Cardiac muscle cell (in vitro differentiated cells and primary cell): ENCODE results near the gene ASPDH. TPM values are rescaled to one million over a fixed set of nuclear protein-coding genes. Genes with fewer than 3 reads are reported as not detected.

Experiments used
- DNase-seq, 2 donors: peaks; one replicate each; pipeline versions ENCODE4 v3.0.0 to v3.0.0-alpha.2; 2010 to 2017; ENCODE audit warnings: low read depth in 1 of 2, low spot score in 1 of 2
- H3K27ac ChIP-seq: fragments of 200-600 bp; sonication (generic); 2 replicates; pipeline ENCODE4 v1.5.1; 2016
- H3K27me3 ChIP-seq: fragments of 200-600 bp; sonication (generic); 2 replicates; pipeline ENCODE4 v1.6.0; 2016; ENCODE audit warnings: control low read depth
- H3K36me3 ChIP-seq: fragments of 200-600 bp; sonication (generic); 2 replicates; pipeline ENCODE4 v1.5.1; 2016; ENCODE audit warnings: control low read depth
- H3K4me1 ChIP-seq: fragments of 200-600 bp; sonication (generic); 2 replicates; pipeline ENCODE4 v1.8.1; 2017; ENCODE audit warnings: low read depth, mild to moderate bottlenecking, mixed run types
- H3K4me3 ChIP-seq: fragments of 200-600 bp; sonication (generic); 2 replicates; pipeline ENCODE4 v1.5.1; 2016; ENCODE audit warnings: mild to moderate bottlenecking
- H3K9me3 ChIP-seq: fragments of 200-600 bp; sonication (generic); 2 replicates; pipeline ENCODE4 v1.5.1; 2017; ENCODE audit warnings: low read depth, mild to moderate bottlenecking, control low read depth
- CTCF ChIP-seq: IDR thresholded peaks from 2 replicates; pipeline ENCODE4 v1.5.1; 2012; ENCODE audit warnings: low read depth, mild to moderate bottlenecking, low read length
- polyA plus RNA-seq: library from polyadenylated mRNA; unstranded; fragments of >200 nt; fragmentation: Nextera tagmentation; extraction: Ambion mirVana; gene quantifications from 2 replicates; pipeline ENCODE4 v1.2.1, GENCODE V29; 2016
- total RNA-seq: library from RNA; depleted of rRNA; stranded (reverse); fragments of >200 nt; gene quantifications from 2 replicates; pipeline ENCODE4 v1.2.3, GENCODE V29; 2016

ASPDH gene
- total and polyA plus RNA-seq, 2 experiments from 2014 or later, result not detected

GRCh38 chr19:50482916-50483315 lies 30.8 kb downstream of the ASPDH start:
- no peak for DNase-seq
- H3K27me3 ChIP-seq, result no peaks in the 10 kb centered on the region
- no peaks in the 10 kb centered on the region for H3K9me3 ChIP-seq
- no peak for TF ChIP-seq CTCF
- H3K27ac ChIP-seq, result no peak overlapping the region
- no peaks in the 10 kb centered on the region for H3K4me1 ChIP-seq
- H3K4me3 ChIP-seq, result no peak overlapping the region
- peaks cover 16% of the 10 kb centered on the region for H3K36me3 ChIP-seq

GRCh38 chr19:50482271-50482855 lies 31.4 kb downstream of the ASPDH start:
- H3K36me3 ChIP-seq, result peaks cover 14% of the 10 kb centered on the region

GRCh38 chr19:50481351-50482149 lies 32.2 kb downstream of the ASPDH start:
- Histone ChIP-seq H3K36me3 (peaks cover 8% of the 10 kb centered on the region), H3K9me3 (no peaks in the 10 kb centered on the region), H3K4me1 (peaks cover 4% of the 10 kb centered on the region), H3K27ac (no peak overlapping the region), H3K27me3 (no peaks in the 10 kb centered on the region), H3K4me3 (no peak overlapping the region)
- TF ChIP-seq CTCF, result no peak
- DNase-seq, result no peak

More at GRCh38 chr19:50482271-50482855, 31.4 kb downstream of the ASPDH start:
- Histone ChIP-seq H3K27ac (no peak overlapping the region), H3K27me3 (no peaks in the 10 kb centered on the region), H3K4me1 (no peaks in the 10 kb centered on the region), H3K4me3 (no peak overlapping the region), H3K9me3 (no peaks in the 10 kb centered on the region)
- no peak for DNase-seq
- no peak for TF ChIP-seq CTCF

GRCh38 chr19:50480281-50481111 lies 33.2 kb downstream of the ASPDH start:
- Histone ChIP-seq H3K27me3 (no peaks in the 10 kb centered on the region), H3K36me3 (peaks cover 7% of the 10 kb centered on the region), H3K9me3 (no peaks in the 10 kb centered on the region), H3K4me3 (no peak overlapping the region), H3K27ac (no peak overlapping the region), H3K4me1 (peaks cover 4% of the 10 kb centered on the region)
- DNase-seq, result no peak
- no peak for TF ChIP-seq CTCF

- DNase-seq, result no peak
- Histone ChIP-seq H3K9me3 (no peaks in the 10 kb centered on the region), H3K4me1 (peaks cover 4% of the 10 kb centered on the region), H3K27ac (no peak overlapping the region), H3K36me3 (peaks cover 7% of the 10 kb centered on the region), H3K4me3 (no peak overlapping the region), H3K27me3 (no peaks in the 10 kb centered on the region)
- no peak for TF ChIP-seq CTCF
Observed at GRCh38 chr19:50479761-50480251, 33.9 kb downstream of the ASPDH start.
